Coronary artery (tissue), 2 donors: ENCODE results near the gene PFDN5.
A peak's percentile ranks its signal among the peaks of the same experiment; 100 is the strongest.

ENCODE experiments used
- DNase-seq: peaks from one replicate; pipeline ENCODE4 v3.0.0-alpha.2; 2017; ENCODE audit warnings: low spot score
- H3K27ac ChIP-seq, 2 donors: fragments of 200-600 bp; sonication (generic); one replicate each; pipeline ENCODE4 v1.5.1; 2016 to 2019
- H3K4me3 ChIP-seq: fragments of 200-600 bp; sonication (generic); 2 replicates; pipeline ENCODE4 v1.5.1; 2016; ENCODE audit warnings: mild to moderate bottlenecking, moderate library complexity
- TF ChIP-seq, protein P1 (sequence below): fragments of 200-600 bp; sonication (generic); IDR thresholded peaks from one replicate; pipeline ENCODE4 v1.5.1; 2019; ENCODE audit warnings: antibody characterized with exemption

Gene PFDN5

DNA sequence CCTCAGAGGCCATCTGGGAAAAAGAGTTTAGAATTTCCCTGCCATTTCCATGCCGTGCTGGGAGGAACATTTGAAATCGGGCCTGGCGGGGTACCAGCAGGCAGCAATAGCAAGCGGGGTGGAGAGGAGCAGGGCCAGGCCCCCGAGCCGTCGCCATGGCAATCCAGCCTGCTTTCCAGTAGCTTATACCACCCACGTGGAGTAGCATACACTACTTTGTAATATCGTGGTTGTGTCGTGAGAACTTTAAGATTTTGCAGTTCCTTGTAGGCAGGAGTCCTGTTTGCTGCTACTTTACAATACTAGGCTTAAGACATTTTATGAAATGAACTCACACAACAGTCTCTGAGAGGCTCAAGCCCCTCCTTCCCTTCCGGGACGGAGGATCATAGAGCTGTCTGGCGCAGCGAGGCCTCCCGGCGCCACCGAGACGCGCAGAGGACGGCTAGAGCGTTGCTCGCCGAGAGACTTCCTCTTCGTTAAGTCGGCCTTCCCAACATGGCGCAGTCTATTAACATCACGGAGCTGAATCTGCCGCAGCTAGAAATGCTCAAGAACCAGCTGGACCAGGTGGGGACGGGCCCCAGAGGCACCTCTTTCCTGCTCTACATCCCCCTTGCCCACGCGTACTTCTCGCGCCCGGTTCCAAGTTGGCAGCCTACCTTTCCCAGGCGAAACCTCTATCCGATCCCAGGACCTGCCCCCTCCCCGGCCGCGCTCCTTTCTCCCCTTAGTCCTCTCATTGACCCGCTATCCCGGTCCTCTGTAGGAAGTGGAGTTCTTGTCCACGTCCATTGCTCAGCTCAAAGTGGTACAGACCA, at the start of gene PFDN5:
PFDN5 (plus strand) TSS at position 473 of the 821 bp plus-strand sequence; CDS start at position 499, 26 bp downstream.
- Histone ChIP-seq H3K4me3 (peak within 1 kb of the TSS; percentile 94), H3K27ac (peak within 1 kb of the TSS; percentile 92 to 94)
- TF ChIP-seq, protein P1, sequence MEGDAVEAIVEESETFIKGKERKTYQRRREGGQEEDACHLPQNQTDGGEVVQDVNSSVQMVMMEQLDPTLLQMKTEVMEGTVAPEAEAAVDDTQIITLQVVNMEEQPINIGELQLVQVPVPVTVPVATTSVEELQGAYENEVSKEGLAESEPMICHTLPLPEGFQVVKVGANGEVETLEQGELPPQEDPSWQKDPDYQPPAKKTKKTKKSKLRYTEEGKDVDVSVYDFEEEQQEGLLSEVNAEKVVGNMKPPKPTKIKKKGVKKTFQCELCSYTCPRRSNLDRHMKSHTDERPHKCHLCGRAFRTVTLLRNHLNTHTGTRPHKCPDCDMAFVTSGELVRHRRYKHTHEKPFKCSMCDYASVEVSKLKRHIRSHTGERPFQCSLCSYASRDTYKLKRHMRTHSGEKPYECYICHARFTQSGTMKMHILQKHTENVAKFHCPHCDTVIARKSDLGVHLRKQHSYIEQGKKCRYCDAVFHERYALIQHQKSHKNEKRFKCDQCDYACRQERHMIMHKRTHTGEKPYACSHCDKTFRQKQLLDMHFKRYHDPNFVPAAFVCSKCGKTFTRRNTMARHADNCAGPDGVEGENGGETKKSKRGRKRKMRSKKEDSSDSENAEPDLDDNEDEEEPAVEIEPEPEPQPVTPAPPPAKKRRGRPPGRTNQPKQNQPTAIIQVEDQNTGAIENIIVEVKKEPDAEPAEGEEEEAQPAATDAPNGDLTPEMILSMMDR, result no peak
- DNase-seq, result peak; percentile 90

GRCh38 chr12:53251477-53252348, 43.6 kb upstream of the PFDN5 start:
- TF ChIP-seq, protein P1, result no peak
- peak overlapping the region; percentile 81 for H3K4me3 ChIP-seq
- peak; percentile 91 for DNase-seq

DNA sequence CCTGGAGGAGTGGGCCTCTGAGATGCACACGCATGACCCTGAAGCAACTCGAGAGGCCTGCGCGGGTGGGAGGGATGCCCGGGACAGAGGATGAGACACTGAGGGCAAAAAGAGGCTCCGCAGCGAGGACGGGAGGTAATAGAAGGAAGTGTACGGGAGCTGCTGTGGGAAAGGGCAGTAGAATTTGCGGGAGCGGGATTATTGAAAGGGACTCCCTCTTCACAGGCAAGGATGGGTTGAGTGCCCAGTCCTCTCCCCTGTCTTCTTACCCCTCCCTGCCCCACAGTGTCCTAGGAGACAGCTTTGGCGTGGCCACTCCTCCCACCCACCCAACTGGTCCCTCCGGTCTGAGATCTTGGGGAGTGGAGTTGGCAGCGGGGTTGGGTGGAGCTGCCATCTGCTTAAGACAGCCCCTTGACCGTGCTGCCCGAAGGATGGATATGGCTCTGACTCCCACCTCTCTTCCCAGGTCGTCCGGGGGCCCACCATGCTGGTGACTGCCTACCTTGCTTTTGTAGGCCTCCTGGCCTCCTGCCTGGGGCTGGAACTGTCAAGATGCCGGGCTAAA, 42.9 kb upstream of the PFDN5 start:
- DNase-seq, result no peak

More at GRCh38 chr12:53251477-53252348, 43.6 kb upstream of the PFDN5 start:
- peak overlapping the region; percentile 79 to 92 for H3K27ac ChIP-seq

DNA sequence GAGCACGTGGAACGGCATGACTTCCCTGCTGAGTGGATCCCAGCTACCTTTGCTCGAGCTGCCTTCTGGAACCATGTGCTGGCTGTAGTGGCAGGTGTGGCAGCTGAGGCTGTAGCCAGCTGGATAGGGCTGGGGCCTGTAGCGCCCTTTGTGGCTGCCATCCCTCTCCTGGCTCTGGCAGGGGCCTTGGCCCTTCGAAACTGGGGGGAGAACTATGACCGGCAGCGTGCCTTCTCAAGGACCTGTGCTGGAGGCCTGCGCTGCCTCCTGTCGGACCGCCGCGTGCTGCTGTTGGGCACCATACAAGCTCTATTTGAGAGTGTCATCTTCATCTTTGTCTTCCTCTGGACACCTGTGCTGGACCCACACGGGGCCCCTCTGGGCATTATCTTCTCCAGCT, 42.0 kb upstream of the PFDN5 start:
- H3K27ac ChIP-seq, result no peak overlapping the region
- no peak for DNase-seq
- H3K4me3 ChIP-seq, result peak overlapping the region; percentile 81
- TF ChIP-seq, protein P1, result no peak

More for the DNA sequence above, 42.9 kb upstream of the PFDN5 start:
- H3K27ac ChIP-seq, result peak overlapping the region; percentile 79 to 92
- H3K4me3 ChIP-seq, result peak overlapping the region; percentile 81
- TF ChIP-seq, protein P1, result no peak

DNA sequence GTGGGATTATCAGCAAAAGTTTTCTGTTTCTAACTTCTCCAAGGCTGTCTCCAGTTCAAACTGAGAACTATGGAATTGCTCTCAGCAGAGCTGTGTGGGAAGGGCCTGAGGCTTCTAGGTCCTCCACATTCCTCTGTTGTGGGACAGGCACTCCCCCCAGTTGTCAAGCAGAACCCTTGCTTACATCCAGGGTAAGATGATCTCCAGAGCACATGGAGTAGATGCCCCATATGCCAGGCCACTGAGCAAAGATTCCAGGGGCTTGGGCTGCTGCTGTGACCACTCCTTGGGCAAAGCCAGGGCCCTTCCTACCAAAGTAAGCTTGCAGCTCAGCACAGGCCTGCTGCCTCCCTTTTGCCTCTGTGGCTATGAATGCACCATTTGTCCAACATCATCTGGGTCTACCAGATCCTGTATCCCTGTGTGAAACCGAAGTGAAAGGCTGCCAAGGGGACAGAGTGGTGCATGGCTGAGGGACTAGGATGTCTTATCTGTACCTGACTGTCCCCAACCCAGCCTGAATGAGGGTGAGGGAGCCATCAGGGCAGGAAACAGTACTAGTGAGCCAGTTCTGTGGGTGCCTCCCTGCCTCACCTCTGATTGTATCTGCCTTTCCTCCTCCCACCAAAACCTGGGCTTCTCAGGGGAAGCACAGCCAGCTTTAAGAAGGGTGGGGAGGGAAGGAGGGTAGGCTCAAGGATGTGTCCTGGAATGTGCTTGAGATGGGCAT, 40.4 kb upstream of the PFDN5 start:
- H3K27ac ChIP-seq, result no peak overlapping the region
- no peak overlapping the region for H3K4me3 ChIP-seq

GRCh38 chr12:53255996-53256395, 39.3 kb upstream of the PFDN5 start:
- H3K4me3 ChIP-seq, result no peak overlapping the region
- TF ChIP-seq, protein P1, result no peak
- no peak overlapping the region for H3K27ac ChIP-seq
- DNase-seq, result no peak

More for the DNA sequence above, 40.4 kb upstream of the PFDN5 start:
- TF ChIP-seq, protein P1, result no peak
- DNase-seq, result no peak
